Stimulated activated CD8-positive, alpha-beta memory T cell treated with anti-CD3 and anti-CD28 coated beads, Interleukin-4, amount 100 ng/mL, for 4 hours (primary cell): ENCODE data around the gene ARF3.

Source experiments
- DNase-seq, 2 donors: peaks; one replicate each; pipeline ENCODE4 v3.0.0-alpha.2; 2020; ENCODE audit warnings: low read depth in 2 of 2, low spot score in 1 of 2

Gene ARF3

GRCh38 chr12:48967991-48968390 lies 10.7 kb upstream of the ARF3 start:
- no peak for DNase-seq

- DNase-seq, result no peak
Observed at GRCh38 chr12:48966177-48966895, 9.0 kb upstream of the ARF3 start.

- DNase-seq, result no peak
Observed at GRCh38 chr12:48965298-48965838, 8.1 kb upstream of the ARF3 start.

- no peak for DNase-seq
Observed at GRCh38 chr12:48961801-48962200, 4.5 kb upstream of the ARF3 start.

GRCh38 chr12:48961331-48961730 lies 4.0 kb upstream of the ARF3 start:
- DNase-seq, result no peak

GRCh38 chr12:48960834-48961233 lies 3.5 kb upstream of the ARF3 start:
- no peak for DNase-seq

- DNase-seq, result no peak
Observed at GRCh38 chr12:48958049-48958388, 732 bp upstream of the ARF3 start.

- DNase-seq, result no peak
Observed at GRCh38 chr12:48956279-48957140, 777 bp downstream of the ARF3 start.

- no peak for DNase-seq
Observed at GRCh38 chr12:48954841-48955501, 2.3 kb downstream of the ARF3 start.

GRCh38 chr12:48954061-48954460 lies 3.2 kb downstream of the ARF3 start:
- DNase-seq, result no peak

- DNase-seq, result no peak
Observed at GRCh38 chr12:48952691-48953090, 4.6 kb downstream of the ARF3 start.

GRCh38 chr12:48947727-48948126 lies 9.6 kb downstream of the ARF3 start:
- no peak for DNase-seq

- no peak for DNase-seq
Observed at GRCh38 chr12:48946943-48947342, 10.3 kb downstream of the ARF3 start.

- no peak for DNase-seq
Observed at GRCh38 chr12:48946205-48946604, 11.1 kb downstream of the ARF3 start.

GRCh38 chr12:48943221-48943620 lies 14.1 kb downstream of the ARF3 start:
- no peak for DNase-seq

GRCh38 chr12:48940181-48940580 lies 17.1 kb downstream of the ARF3 start:
- DNase-seq, result no peak

- DNase-seq, result no peak
Observed at GRCh38 chr12:48938805-48939204, 18.5 kb downstream of the ARF3 start.

- no peak for DNase-seq
Observed at GRCh38 chr12:48937170-48937569, 20.1 kb downstream of the ARF3 start.

- DNase-seq, result peak; percentile 61 to 84
Observed at GRCh38 chr12:48936379-48936979, 20.8 kb downstream of the ARF3 start.

- DNase-seq, result no peak
Observed at GRCh38 chr12:48934312-48934706, 23.0 kb downstream of the ARF3 start.

- DNase-seq, result no peak
Observed at GRCh38 chr12:48933664-48934311, 23.5 kb downstream of the ARF3 start.
